H1 (cell line): ENCODE results near the gene KCNH6. TPM values are rescaled to one million over a fixed set of nuclear protein-coding genes. Genes with fewer than 3 reads are reported as not detected.

Experiments used
- HDAC2 ChIP-seq, 2 experiments: fragments of 300-600 bp in 1 of 2; sonication (generic) in 1 of 2; IDR thresholded peaks; 2 replicates each; pipeline ENCODE4 v1.6.1; 2011 to 2012; ENCODE audit warnings: low read depth in 2 of 2, low read length in 2 of 2, mild to moderate bottlenecking in 2 of 2, moderate library complexity in 2 of 2, borderline replicate concordance in 1 of 2, inconsistent platforms in 1 of 2
- PHF8 ChIP-seq: fragments of 200-600 bp; sonication (generic); conservative IDR thresholded peaks from 2 replicates; pipeline ENCODE4 v1.7.1; 2012; ENCODE audit warnings: low read depth, mild to moderate bottlenecking, inconsistent platforms, low read length, moderate library complexity
- polyA plus RNA-seq, 7 experiments: library from polyadenylated mRNA; depleted of rRNA in 3 of 7; stranded (reverse) in 5 of 7; unstranded in 2 of 7; fragments of >200 nt in 5 of 7; fragments of 200-250 nt in 2 of 7; gene quantifications; 1 replicate in 5 of 7; 2 replicates in 1 of 7; 4 replicates in 1 of 7; pipeline versions ENCODE4 v1.2.1 to v1.2.3, GENCODE V29; 2011 to 2013; ENCODE audit warnings: missing spikeins in 2 of 7, mixed read lengths in 2 of 7
- total RNA-seq: library from RNA; stranded (reverse); fragmentation: NEBNext Ultra II Directional; extraction: Animal tissue kit (Norgen Biotek cat#: 25700); gene quantifications from 2 replicates; pipeline ENCODE4 v1.2.1, GENCODE V29; 2021
- TF ChIP-seq, protein P1 (sequence below): IDR thresholded peaks from 2 replicates; pipeline ENCODE4 v1.6.1; 2011; ENCODE audit warnings: low read depth, mild to moderate bottlenecking, low read length; ENCODE audit not compliant: insufficient read depth

Gene KCNH6
- total and polyA plus RNA-seq, 2 of the 8 experiments (the other 6 are each of a cell fraction or from before 2014, with no cell fraction given), result 1.8 to 3.6 TPM

GRCh38 chr17:63480826-63481487, 42.2 kb upstream of the KCNH6 start (continued):
- TF ChIP-seq, protein P1, sequence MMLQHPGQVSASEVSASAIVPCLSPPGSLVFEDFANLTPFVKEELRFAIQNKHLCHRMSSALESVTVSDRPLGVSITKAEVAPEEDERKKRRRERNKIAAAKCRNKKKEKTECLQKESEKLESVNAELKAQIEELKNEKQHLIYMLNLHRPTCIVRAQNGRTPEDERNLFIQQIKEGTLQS, result no peak
- TF ChIP-seq HDAC2 (IDR thresholded peaks at IDR 0.05; ENCODE audit: borderline replicate concordance in 1 of 2, low read depth in 2 of 2, low read length in 2 of 2) (no peak), PHF8 (no peak)
